IMR-90 (cell line): ENCODE results near the gene CENPX. TPM values are rescaled to one million over a fixed set of nuclear protein-coding genes. Genes with fewer than 3 reads are reported as not detected.

ENCODE experiments used
- ATAC-seq: fragments of 200-7000 bp; cut with Tn5 transposase; 2 replicates; pipeline ENCODE4 v1.9.1; 2020; ENCODE audit warnings: low read depth, mild to moderate bottlenecking, moderate library complexity
- BruUV-seq: library from RNA; stranded (reverse); fragments of 400-500 nt; replicated peaks from 2 replicates; lab custom pipeline; 2021; lab: Mats Ljungman, UMichigan
- CTCF ChIA-PET: fragments of 300-600 bp; formaldehyde crosslinking; extraction: SDS; loops from one replicate; lab custom pipeline; 2021; ENCODE audit warnings: antibody characterized with exemption; lab: Yijun Ruan, JAX
- POLR2A ChIA-PET: fragments of 300-600 bp; sonication (Branson Sonifier 250); formaldehyde crosslinking; loops from one replicate; lab custom pipeline; 2022; ENCODE audit warnings: antibody characterized with exemption; ENCODE audit not compliant: unreplicated experiment; lab: Charles Lee
- DNase-seq: peaks from one replicate; pipeline ENCODE4 v3.0.0; 2013
- H2AFZ ChIP-seq: replicated peaks from 2 replicates; pipeline ENCODE3; 2013; ENCODE audit warnings: low read length, mild to moderate bottlenecking; ENCODE audit not compliant: poor library complexity
- H2AK5ac ChIP-seq: 2 replicates; pipeline ENCODE4 v1.6.1; 2013; ENCODE audit warnings: low read depth, low read length, inconsistent platforms
- H2AK9ac ChIP-seq: replicated peaks from 2 replicates; pipeline ENCODE3; 2013; ENCODE audit warnings: mild to moderate bottlenecking, low read depth, low read length, moderate library complexity; ENCODE audit not compliant: poor library complexity
- H2BK120ac ChIP-seq: 2 replicates; pipeline ENCODE4 v1.6.1; 2013; ENCODE audit warnings: low read depth, low read length, inconsistent platforms
- H2BK15ac ChIP-seq: 3 replicates; pipeline ENCODE4 v1.6.1; 2013; ENCODE audit warnings: low read depth, low read length, inconsistent platforms
- H2BK20ac ChIP-seq: 2 replicates; pipeline ENCODE4 v1.6.1; 2013; ENCODE audit warnings: low read depth, mild to moderate bottlenecking, inconsistent platforms, low read length, moderate library complexity
- H2BK5ac ChIP-seq: 2 replicates; pipeline ENCODE4 v1.6.1; 2013; ENCODE audit warnings: mild to moderate bottlenecking, low read depth, low read length, inconsistent platforms; ENCODE audit not compliant: poor library complexity, severe bottlenecking
- H3K14ac ChIP-seq: replicated peaks from 2 replicates; pipeline ENCODE4 v1.6.1; 2013; ENCODE audit warnings: low read depth, low read length, inconsistent platforms
- H3K18ac ChIP-seq: 2 replicates; pipeline ENCODE4 v1.6.1; 2013; ENCODE audit warnings: low read depth, low read length, control low read depth
- H3K23ac ChIP-seq: 2 replicates; pipeline ENCODE4 v1.6.1; 2013; ENCODE audit warnings: low read depth, low read length, inconsistent platforms
- H3K27ac ChIP-seq: 2 replicates; pipeline ENCODE4 v1.5.1; 2013; ENCODE audit warnings: mild to moderate bottlenecking, control low read depth, low read length; ENCODE audit not compliant: insufficient read depth
- H3K27me3 ChIP-seq: 2 replicates; pipeline ENCODE4 v1.6.1; 2013; ENCODE audit warnings: low read length; ENCODE audit not compliant: control insufficient read depth, insufficient read depth
- H3K36me3 ChIP-seq: 2 replicates; pipeline ENCODE4 v1.6.1; 2013; ENCODE audit warnings: low read length, mixed read lengths; ENCODE audit not compliant: control insufficient read depth, insufficient read depth
- H3K4ac ChIP-seq: 2 replicates; pipeline ENCODE4 v1.6.1; 2013; ENCODE audit warnings: low read depth, low read length, inconsistent platforms
- H3K4me1 ChIP-seq: 2 replicates; pipeline ENCODE4 v1.6.1; 2013; ENCODE audit warnings: low read length, mixed read lengths; ENCODE audit not compliant: control insufficient read depth, insufficient read depth
- H3K4me2 ChIP-seq: 2 replicates; pipeline ENCODE4 v1.6.1; 2013; ENCODE audit warnings: low read depth, mild to moderate bottlenecking, control low read depth, low read length, moderate library complexity
- H3K4me3 ChIP-seq: 2 replicates; pipeline ENCODE4 v1.5.1; 2013; ENCODE audit warnings: low read depth, mild to moderate bottlenecking, control low read depth, low read length, moderate library complexity; ENCODE audit not compliant: insufficient read depth
- H3K56ac ChIP-seq: 2 replicates; pipeline ENCODE4 v1.6.1; 2013; ENCODE audit warnings: low read length, inconsistent platforms; ENCODE audit not compliant: insufficient read depth; ENCODE audit errors: extremely low read depth
- H3K79me1 ChIP-seq, 2 experiments: 2 replicates each; pipeline ENCODE4 v1.6.1; 2013; ENCODE audit warnings: low read length in 2 of 2, inconsistent platforms in 1 of 2, low read depth in 1 of 2
- H3K9ac ChIP-seq: 2 replicates; pipeline ENCODE4 v1.6.1; 2013; ENCODE audit warnings: low read depth, low read length, control low read depth
- H3K9me1 ChIP-seq: 2 replicates; pipeline ENCODE4 v1.6.1; 2013; ENCODE audit warnings: low read length, inconsistent platforms; ENCODE audit not compliant: insufficient read depth
- H3K9me3 ChIP-seq: 2 replicates; pipeline ENCODE4 v1.6.1; 2013; ENCODE audit warnings: low read length; ENCODE audit not compliant: control insufficient read depth, insufficient read depth
- H4K20me1 ChIP-seq: 2 replicates; pipeline ENCODE4 v1.6.1; 2013; ENCODE audit warnings: low read length, inconsistent platforms; ENCODE audit not compliant: insufficient read depth
- H4K5ac ChIP-seq: 2 replicates; pipeline ENCODE4 v1.6.1; 2013; ENCODE audit warnings: mild to moderate bottlenecking, low read depth, low read length, control low read depth
- H4K8ac ChIP-seq, 2 experiments: 2 replicates each; pipeline ENCODE4 v1.6.1; 2013; ENCODE audit warnings: low read depth in 2 of 2, low read length in 2 of 2, control low read depth in 1 of 2, inconsistent platforms in 1 of 2
- H4K91ac ChIP-seq: 2 replicates; pipeline ENCODE4 v1.6.1; 2013; ENCODE audit warnings: low read depth, low read length, inconsistent platforms; ENCODE audit not compliant: insufficient read depth
- ELK1 ChIP-seq: fragments of 150-350 bp; IDR thresholded peaks from 2 replicates; pipeline ENCODE4 v1.6.1; 2016; ENCODE audit warnings: low read depth, mild to moderate bottlenecking, low read length, moderate library complexity, borderline replicate concordance
- POLR2A ChIP-seq: IDR thresholded peaks from 2 replicates; pipeline ENCODE4 v1.6.1; 2012; ENCODE audit warnings: mild to moderate bottlenecking, low read depth, low read length
- RCOR1 ChIP-seq: IDR thresholded peaks from 2 replicates; pipeline ENCODE4 v1.6.1; 2012; ENCODE audit warnings: mild to moderate bottlenecking, low read length, improper control_type of control experiment; ENCODE audit not compliant: insufficient replicate concordance
- RFX5 ChIP-seq: IDR thresholded peaks from 2 replicates; pipeline ENCODE4 v1.8.0; 2012; ENCODE audit warnings: low read depth, mild to moderate bottlenecking, low read length, moderate library complexity
- WGBS, 2 experiments: methylation state at CpG; one replicate each; pipeline versions ENCODE4 v1.1.5 to v1.1.7; 2013; ENCODE audit warnings: missing lambda C conversion rate in 2 of 2; ENCODE audit not compliant: insufficient read length in 1 of 2; ENCODE audit errors: extremely low coverage in 2 of 2; 5-methylcytosine and 5-hydroxymethylcytosine counted together
- dilution Hi-C: fragments of 300-500 bp; cut with HindIII; formaldehyde crosslinking; loops from one replicate; pipeline ENCODE4 v1.14.3; 2018; ENCODE audit warnings: low sequenced_read_pairs; ENCODE audit not compliant: unreplicated experiment
- in situ Hi-C: fragments of 300-500 bp; cut with MboI; formaldehyde crosslinking; loops from 3 replicates; pipeline ENCODE4 v1.14.3; 2019; ENCODE audit warnings: low sequenced_read_pairs, inconsistent platforms, mixed read lengths
- intact Hi-C: fragments of 100-400 bp; cut with micrococcal nuclease; formaldehyde crosslinking; loops from 2 replicates; pipeline ENCODE4 v1.10.0; 2022
- polyA plus RNA-seq, 3 experiments: library from polyadenylated mRNA; depleted of rRNA; stranded (reverse); fragments of >200 nt; gene quantifications; 2 replicates each; pipeline ENCODE4 v1.2.3, GENCODE V29; 2012; ENCODE audit warnings: low replicate concordance in 1 of 3
- total RNA-seq: library from RNA; depleted of rRNA; stranded (reverse); fragments of >200 nt; gene quantifications from 2 replicates; pipeline ENCODE4 v1.2.3, GENCODE V29; 2012
- TF ChIP-seq, protein P1 (sequence below): fragments of 150-350 bp; IDR thresholded peaks from 2 replicates; pipeline ENCODE4 v1.6.1; 2017; ENCODE audit warnings: mild to moderate bottlenecking, antibody characterized with exemption, low read length, low read depth

Gene CENPX
- total and polyA plus RNA-seq, 2 of the 4 experiments (the other 2 are of a cell fraction): 44.8 to 86.8 TPM

DNA sequence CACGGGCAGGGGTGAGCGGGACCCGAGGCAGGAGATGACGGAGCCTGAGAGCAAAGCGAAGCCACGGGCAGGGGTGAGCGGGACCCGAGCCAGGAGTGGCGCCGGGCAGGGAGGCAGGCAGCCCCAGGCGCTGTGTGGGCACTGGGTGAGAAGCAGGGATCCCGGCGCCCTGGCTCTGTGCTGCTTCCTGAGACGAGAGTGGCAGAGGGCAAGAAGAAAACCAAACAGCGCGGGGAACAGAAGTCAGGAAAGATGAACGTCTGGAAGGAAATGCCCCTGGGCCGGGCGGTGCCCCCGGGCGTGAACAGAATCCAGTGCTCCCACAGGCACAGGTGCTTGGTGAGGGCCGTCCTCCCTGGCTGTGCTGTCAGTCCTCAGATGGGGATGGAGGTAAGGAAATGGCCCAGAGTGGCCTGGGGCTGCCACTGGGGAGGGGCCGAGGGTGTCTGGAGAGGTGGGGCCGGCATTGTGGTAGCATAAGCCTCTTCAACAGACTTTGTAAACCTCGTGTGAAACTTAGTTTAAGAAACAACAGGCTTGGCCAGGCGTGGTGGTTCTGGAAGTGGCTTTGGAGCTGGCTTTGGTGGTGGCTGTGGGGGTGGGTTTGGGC lies 35.4 kb downstream of the CENPX start:
- H3K56ac ChIP-seq: no peak overlapping the region
- no peak overlapping the region for H2AFZ ChIP-seq
- H3K4me1 ChIP-seq: peaks cover 9% of the 10 kb centered on the region
- peaks cover 6% of the 10 kb centered on the region for H4K20me1 ChIP-seq
- TF ChIP-seq POLR2A (no peak), RFX5 (no peak), ELK1 (no peak), RCOR1 (no peak)
- TF ChIP-seq, protein P1, sequence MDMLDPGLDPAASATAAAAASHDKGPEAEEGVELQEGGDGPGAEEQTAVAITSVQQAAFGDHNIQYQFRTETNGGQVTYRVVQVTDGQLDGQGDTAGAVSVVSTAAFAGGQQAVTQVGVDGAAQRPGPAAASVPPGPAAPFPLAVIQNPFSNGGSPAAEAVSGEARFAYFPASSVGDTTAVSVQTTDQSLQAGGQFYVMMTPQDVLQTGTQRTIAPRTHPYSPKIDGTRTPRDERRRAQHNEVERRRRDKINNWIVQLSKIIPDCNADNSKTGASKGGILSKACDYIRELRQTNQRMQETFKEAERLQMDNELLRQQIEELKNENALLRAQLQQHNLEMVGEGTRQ: no peak
- H3K18ac ChIP-seq: no peak overlapping the region
- H4K8ac ChIP-seq: no peak overlapping the region
- no peak overlapping the region for H3K4ac ChIP-seq
- no peak overlapping the region for H2BK120ac ChIP-seq
- H3K4me3 ChIP-seq: no peak overlapping the region
- H2BK15ac ChIP-seq: no peak overlapping the region
- no peak overlapping the region for H3K4me2 ChIP-seq
- peaks cover 1 to 23% of the 10 kb centered on the region in 2 experiments; a peak in 3 of 4 replicates for H3K79me1 ChIP-seq
- dilution Hi-C loops: no loop called here
- no peak overlapping the region for H2BK20ac ChIP-seq
- H2BK5ac ChIP-seq: no peak overlapping the region
- no peak overlapping the region for H4K91ac ChIP-seq
- no peaks in the 10 kb centered on the region for H3K27me3 ChIP-seq
- POLR2A ChIA-PET: no interaction called here
- no peak overlapping the region for H3K9ac ChIP-seq
- in situ Hi-C loops: no loop called here
- no peak overlapping the region for H3K23ac ChIP-seq
- H3K14ac ChIP-seq: no peak overlapping the region
- CTCF ChIA-PET: no interaction called here
- ATAC-seq (no peak), DNase-seq (no peak)
- intact Hi-C loops: no loop called here
- no peak overlapping the region for H3K27ac ChIP-seq
- peaks cover 35% of the 10 kb centered on the region for H3K36me3 ChIP-seq
- H2AK5ac ChIP-seq: no peak overlapping the region
- BruUV-seq: no TSS peak
- 98% methylated on average over 7 of the region's 26 CpGs; no CpG with 5 or more reads in 1 of the 2 experiments for WGBS, 2 experiments
- H3K9me3 ChIP-seq: no peaks in the 10 kb centered on the region
- H4K5ac ChIP-seq: no peak overlapping the region
- H2AK9ac ChIP-seq: peak overlapping the region; percentile 61
- no peaks in the 10 kb centered on the region for H3K9me1 ChIP-seq
